Astrocyte (in vitro differentiated cells and primary cell): Measurements from ENCODE around the gene SLC44A2. TPM values are rescaled to one million over a fixed set of nuclear protein-coding genes. Genes with fewer than 3 reads are reported as not detected.

ENCODE experiments used
- DNase-seq: peaks from one replicate; pipeline ENCODE4 v3.0.0-alpha.2; 2010; ENCODE audit warnings: low read depth
- FAIRE-seq: peaks from 2 replicates; lab custom pipeline; 2011; peaks lifted over from hg19 to GRCh38; lab: Jason Lieb, UNC
- H2AFZ ChIP-seq: 2 replicates; pipeline ENCODE4 v1.6.0; 2012; ENCODE audit warnings: low read depth, low read length, inconsistent platforms
- H3K27ac ChIP-seq: 2 replicates; pipeline ENCODE4 v1.5.1; 2011; ENCODE audit warnings: low read depth, low read length, inconsistent platforms
- H3K27me3 ChIP-seq: 2 replicates; pipeline ENCODE4 v1.6.0; 2011; ENCODE audit warnings: low read length, inconsistent platforms; ENCODE audit not compliant: insufficient read depth
- H3K36me3 ChIP-seq: 2 replicates; pipeline ENCODE4 v1.5.1; 2011; ENCODE audit warnings: low read length, inconsistent platforms; ENCODE audit not compliant: insufficient read depth
- H3K4me1 ChIP-seq: 2 replicates; pipeline ENCODE4 v1.5.1; 2011; ENCODE audit warnings: low read length, inconsistent platforms; ENCODE audit not compliant: insufficient read depth
- H3K4me2 ChIP-seq: 2 replicates; pipeline ENCODE4 v1.6.0; 2012; ENCODE audit warnings: low read length, inconsistent platforms
- H3K4me3 ChIP-seq: 2 replicates; pipeline ENCODE4 v1.5.1; 2011; ENCODE audit warnings: low read depth, mild to moderate bottlenecking, low read length, inconsistent platforms; ENCODE audit not compliant: insufficient read depth
- H3K79me2 ChIP-seq: 2 replicates; pipeline ENCODE4 v1.6.0; 2012; ENCODE audit warnings: mild to moderate bottlenecking, low read length, inconsistent platforms; ENCODE audit not compliant: insufficient read depth
- H3K9ac ChIP-seq: 2 replicates; pipeline ENCODE4 v1.6.0; 2012; ENCODE audit warnings: mild to moderate bottlenecking, low read length, inconsistent platforms
- H3K9me3 ChIP-seq: 2 replicates; pipeline ENCODE4 v1.5.1; 2012; ENCODE audit warnings: low read depth, mild to moderate bottlenecking, low read length, inconsistent platforms; ENCODE audit not compliant: insufficient read depth
- H4K20me1 ChIP-seq: 2 replicates; pipeline ENCODE4 v1.6.0; 2012; ENCODE audit warnings: low read length, inconsistent platforms; ENCODE audit not compliant: insufficient read depth
- H3K27ac Mint-ChIP-seq: one replicate; pipeline ENCODE4 v1.8.0; 2021; ENCODE audit warnings: mild to moderate bottlenecking, mixed read lengths; ENCODE audit not compliant: unreplicated experiment
- H3K27me3 Mint-ChIP-seq: one replicate; pipeline ENCODE4 v1.8.0; 2021; ENCODE audit warnings: low read depth, mixed read lengths; ENCODE audit not compliant: unreplicated experiment
- H3K36me3 Mint-ChIP-seq: one replicate; pipeline ENCODE4 v1.8.0; 2021; ENCODE audit warnings: low read depth, mixed read lengths; ENCODE audit not compliant: unreplicated experiment
- H3K4me1 Mint-ChIP-seq: one replicate; pipeline ENCODE4 v1.8.0; 2021; ENCODE audit warnings: low read depth, mixed read lengths; ENCODE audit not compliant: unreplicated experiment
- H3K4me3 Mint-ChIP-seq: one replicate; pipeline ENCODE4 v1.8.0; 2021; ENCODE audit warnings: mild to moderate bottlenecking, moderate library complexity, mixed read lengths; ENCODE audit not compliant: unreplicated experiment
- H3K9me3 Mint-ChIP-seq: one replicate; pipeline ENCODE4 v1.8.0; 2021; ENCODE audit warnings: mild to moderate bottlenecking, mixed read lengths; ENCODE audit not compliant: unreplicated experiment
- CTCF ChIP-seq: IDR thresholded peaks from 2 replicates; pipeline ENCODE4 v1.5.1; 2011; ENCODE audit warnings: low read depth, mild to moderate bottlenecking, inconsistent platforms, low read length, moderate library complexity; ENCODE audit not compliant: insufficient read depth
- EZH2 ChIP-seq: IDR thresholded peaks from 2 replicates; pipeline ENCODE4 v1.6.1; 2012; ENCODE audit warnings: mild to moderate bottlenecking, low read length, inconsistent platforms; ENCODE audit not compliant: insufficient read depth
- total RNA-seq: library from RNA; stranded (reverse); gene quantifications from 2 replicates; pipeline ENCODE4 v1.2.1, GENCODE V29; 2021

Gene SLC44A2
- total RNA-seq, 1 donor from 2014 or later: 91.6 TPM

GRCh38 chr19:10602330-10603083 is 22.8 kb upstream of the SLC44A2 start:
- Mint-ChIP-seq H3K27me3 (peaks cover 11% of the 10 kb centered on the region), H3K4me3 (peak overlapping the region; percentile 87), H3K9me3 (no peaks in the 10 kb centered on the region), H3K4me1 (peaks cover 9% of the 10 kb centered on the region), H3K36me3 (no peaks in the 10 kb centered on the region), H3K27ac (no peak overlapping the region)
- Histone ChIP-seq H3K9ac (peak overlapping the region; percentile 95), H3K4me3 (peak overlapping the region; percentile 89), H3K27me3 (peaks cover 5% of the 10 kb centered on the region), H3K27ac (peak overlapping the region; percentile 72), H3K79me2 (peaks cover 37% of the 10 kb centered on the region), H3K36me3 (no peaks in the 10 kb centered on the region), H3K4me1 (peaks cover 19% of the 10 kb centered on the region), H4K20me1 (peaks cover 10% of the 10 kb centered on the region), H3K4me2 (peak overlapping the region; percentile 99), H2AFZ (peak overlapping the region; percentile 93), H3K9me3 (no peaks in the 10 kb centered on the region)
- FAIRE-seq (no peak), DNase-seq (no peak)
- TF ChIP-seq CTCF (no peak), EZH2 (no peak)

GRCh38 chr19:10603084-10603872 is 22.1 kb upstream of the SLC44A2 start:
- peak overlapping the region; percentile 72 for H3K27ac ChIP-seq
- no peaks in the 10 kb centered on the region for H3K36me3 ChIP-seq
- FAIRE-seq (no peak), DNase-seq (no peak)
- peaks cover 37% of the 10 kb centered on the region for H3K79me2 ChIP-seq
- no peaks in the 10 kb centered on the region for H3K9me3 ChIP-seq
- peaks cover 5% of the 10 kb centered on the region for H3K27me3 ChIP-seq
- H3K4me3 Mint-ChIP-seq: peak overlapping the region; percentile 87
- peak overlapping the region; percentile 66 for H3K27ac Mint-ChIP-seq
- peaks cover 9% of the 10 kb centered on the region for H3K4me1 Mint-ChIP-seq
- H3K27me3 Mint-ChIP-seq: peaks cover 9% of the 10 kb centered on the region
- H3K36me3 Mint-ChIP-seq: no peaks in the 10 kb centered on the region
- H3K4me2 ChIP-seq: peak overlapping the region; percentile 99
- TF ChIP-seq EZH2 (no peak), CTCF (no peak)
- peak overlapping the region; percentile 93 for H2AFZ ChIP-seq
- H4K20me1 ChIP-seq: peaks cover 10% of the 10 kb centered on the region
- no peaks in the 10 kb centered on the region for H3K9me3 Mint-ChIP-seq
- peak overlapping the region; percentile 95 for H3K9ac ChIP-seq
- peak overlapping the region; percentile 89 for H3K4me3 ChIP-seq
- H3K4me1 ChIP-seq: peaks cover 19% of the 10 kb centered on the region
